ENCODE measurements around the gene SLC4A8. TPM values are rescaled to one million over a fixed set of nuclear protein-coding genes. Genes with fewer than 3 reads are reported as not detected.

Gene SLC4A8
- total and polyA plus RNA-seq, 9 of the 15 experiments (the other 6 are each of a cell fraction or from before 2014, with no cell fraction given), result 0.04 to 1.5 (median 0.12) TPM; not detected in 2

- TF ChIP-seq ZNF561 (CRISPR knock-in tag; conservative IDR thresholded peaks at IDR 0.05), result no peak
- TF ChIP-seq MGA (IDR thresholded peaks at IDR 0.05), result no peak
- no peak for TF ChIP-seq ATF7 (IDR thresholded peaks at IDR 0.05)
- no peak for TF ChIP-seq ZFP91 (CRISPR knock-in tag; IDR thresholded peaks at IDR 0.05)
- TF ChIP-seq BCL6 (CRISPR knock-in tag; IDR thresholded peaks at IDR 0.05), result no peak
Observed at GRCh38 chr12:51428256-51428655, 3.6 kb downstream of the SLC4A8 start (continued).

Measured in K562 (cell line).